Measurements from ENCODE around the gene SLC23A2. TPM values are rescaled to one million over a fixed set of nuclear protein-coding genes. Genes with fewer than 3 reads are reported as not detected.

SLC23A2 gene
- total RNA-seq, 2 donors from 2014 or later: 4.6 to 5.1 TPM

DNA sequence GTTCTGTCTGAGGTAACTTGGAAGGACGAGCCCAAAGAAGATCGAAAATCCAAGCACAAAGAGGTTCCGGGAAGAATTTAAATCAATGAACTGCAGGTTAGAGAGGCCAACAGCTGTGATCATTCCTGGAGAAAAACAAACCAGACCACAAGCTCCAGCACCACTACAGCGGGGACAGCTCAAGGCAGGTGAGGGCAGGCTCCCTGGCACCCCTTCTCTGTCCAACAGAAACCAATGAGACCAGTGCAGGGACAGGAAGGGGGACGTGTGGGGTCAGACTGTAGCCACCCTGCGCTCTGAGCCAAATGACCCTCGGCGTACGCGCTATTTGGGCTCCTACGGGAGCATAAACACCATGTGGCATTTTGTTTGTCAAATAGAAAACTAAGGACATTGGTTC is 139.3 kb downstream of the SLC23A2 start:
- Histone ChIP-seq H3K4me1 (no peaks in the 10 kb centered on the region), H3K27me3 (no peaks in the 10 kb centered on the region), H3K27ac (no peak overlapping the region), H3K9me3 (no peaks in the 10 kb centered on the region), H3K9ac (ENCODE audit: low read depth in 2 of 2, low read length in 2 of 2) (no peak overlapping the region), H3K4me3 (no peak overlapping the region), H3K36me3 (no peaks in the 10 kb centered on the region)
- intact Hi-C loops (cut with DNase I): no loop called here
- DNase-seq: no peak
- TF ChIP-seq, protein P1, sequence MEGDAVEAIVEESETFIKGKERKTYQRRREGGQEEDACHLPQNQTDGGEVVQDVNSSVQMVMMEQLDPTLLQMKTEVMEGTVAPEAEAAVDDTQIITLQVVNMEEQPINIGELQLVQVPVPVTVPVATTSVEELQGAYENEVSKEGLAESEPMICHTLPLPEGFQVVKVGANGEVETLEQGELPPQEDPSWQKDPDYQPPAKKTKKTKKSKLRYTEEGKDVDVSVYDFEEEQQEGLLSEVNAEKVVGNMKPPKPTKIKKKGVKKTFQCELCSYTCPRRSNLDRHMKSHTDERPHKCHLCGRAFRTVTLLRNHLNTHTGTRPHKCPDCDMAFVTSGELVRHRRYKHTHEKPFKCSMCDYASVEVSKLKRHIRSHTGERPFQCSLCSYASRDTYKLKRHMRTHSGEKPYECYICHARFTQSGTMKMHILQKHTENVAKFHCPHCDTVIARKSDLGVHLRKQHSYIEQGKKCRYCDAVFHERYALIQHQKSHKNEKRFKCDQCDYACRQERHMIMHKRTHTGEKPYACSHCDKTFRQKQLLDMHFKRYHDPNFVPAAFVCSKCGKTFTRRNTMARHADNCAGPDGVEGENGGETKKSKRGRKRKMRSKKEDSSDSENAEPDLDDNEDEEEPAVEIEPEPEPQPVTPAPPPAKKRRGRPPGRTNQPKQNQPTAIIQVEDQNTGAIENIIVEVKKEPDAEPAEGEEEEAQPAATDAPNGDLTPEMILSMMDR (IDR thresholded peaks at IDR 0.05): no peak

DNA sequence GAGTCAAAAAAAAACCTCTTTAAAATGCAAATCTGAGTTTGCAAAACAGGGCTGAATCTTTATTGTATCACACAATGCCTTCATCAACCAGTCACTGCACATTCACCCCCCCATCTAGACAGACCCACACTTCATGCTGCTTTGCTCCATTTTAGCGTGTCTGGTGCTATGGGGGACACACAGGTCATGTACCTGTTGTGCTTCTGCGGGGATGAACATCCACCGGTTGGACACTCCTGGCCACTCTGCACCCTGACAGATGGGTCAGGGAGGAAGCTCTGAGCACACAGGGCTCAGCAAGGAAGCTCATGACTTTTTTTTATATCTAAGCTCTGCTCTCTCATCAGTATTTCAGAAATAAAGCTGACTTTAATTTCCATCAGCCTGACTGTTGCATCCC is 143.3 kb downstream of the SLC23A2 start:
- DNase-seq: no peak
- TF ChIP-seq, protein P1 (IDR thresholded peaks at IDR 0.05): no peak
- Histone ChIP-seq H3K9me3 (no peaks in the 10 kb centered on the region), H3K27ac (no peak overlapping the region), H3K27me3 (no peaks in the 10 kb centered on the region), H3K9ac (ENCODE audit: low read depth in 2 of 2, low read length in 2 of 2) (no peak overlapping the region), H3K4me1 (no peaks in the 10 kb centered on the region), H3K36me3 (no peaks in the 10 kb centered on the region), H3K4me3 (no peak overlapping the region)
- intact Hi-C loops (cut with DNase I): no loop called here

DNA sequence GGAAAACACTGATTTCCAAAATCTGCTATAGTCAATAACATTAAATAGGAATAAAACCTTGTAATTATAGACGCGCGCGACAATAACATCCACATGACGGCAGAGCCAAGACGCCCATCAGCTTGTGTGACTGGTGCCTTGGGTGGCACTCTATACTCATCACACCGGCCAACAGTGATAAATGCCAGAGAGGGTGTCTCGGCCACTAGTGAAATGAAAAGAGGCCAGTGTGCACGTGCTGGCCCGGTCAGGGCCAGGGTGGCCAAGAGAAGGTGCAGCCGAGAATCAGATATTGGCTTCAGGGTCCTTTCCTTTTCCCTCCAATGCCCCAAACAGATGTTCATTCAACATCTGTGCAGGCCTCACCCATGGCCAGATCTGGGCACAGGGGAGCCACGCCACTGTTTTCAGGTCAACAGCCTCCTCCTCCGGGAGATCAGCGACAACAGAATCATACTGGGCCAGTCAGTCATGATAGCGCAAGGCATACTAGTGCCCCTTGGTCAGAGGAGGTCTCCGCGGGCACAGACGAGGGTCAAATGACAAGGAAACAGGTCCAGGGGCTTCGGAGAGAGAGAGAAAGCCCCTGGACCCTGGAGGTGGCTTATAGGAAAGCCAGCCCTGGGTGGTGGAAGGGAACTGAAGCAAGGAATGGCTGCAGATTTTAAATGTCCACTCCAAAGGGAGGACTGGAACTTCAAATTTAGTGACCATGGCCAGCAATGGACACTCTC is 145.1 kb downstream of the SLC23A2 start:
- H3K27me3 ChIP-seq: no peaks in the 10 kb centered on the region
- no peaks in the 10 kb centered on the region for H3K4me1 ChIP-seq
- H3K9me3 ChIP-seq: no peaks in the 10 kb centered on the region
- DNase-seq: no peak
- no peak overlapping the region for H3K4me3 ChIP-seq
- H3K27ac ChIP-seq: no peak overlapping the region
- H3K36me3 ChIP-seq: no peaks in the 10 kb centered on the region
- TF ChIP-seq, protein P1 (IDR thresholded peaks at IDR 0.05): no peak
- intact Hi-C loops (cut with DNase I): no loop called here
- no peak overlapping the region for H3K9ac ChIP-seq (ENCODE audit: low read depth in 2 of 2, low read length in 2 of 2)

DNA sequence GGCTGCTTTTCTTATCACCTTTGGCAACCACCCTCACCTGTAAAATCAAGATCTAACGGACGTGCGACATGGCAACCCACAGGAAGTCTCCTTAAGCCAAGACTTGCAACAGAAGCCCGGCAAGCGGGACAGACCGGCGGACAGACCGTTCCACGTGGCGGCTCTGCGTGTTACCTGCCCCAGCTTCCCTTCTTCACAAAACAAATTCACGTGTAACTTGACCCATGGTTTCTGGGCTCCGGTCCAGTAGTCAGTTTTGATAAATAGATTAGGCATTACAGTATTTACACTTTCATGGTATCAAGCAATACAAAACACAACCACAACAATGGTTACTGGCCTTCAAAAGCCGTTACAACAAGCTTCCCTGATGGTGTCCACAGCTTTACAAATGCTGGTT is 145.8 kb downstream of the SLC23A2 start:
- Histone ChIP-seq H3K9me3 (no peaks in the 10 kb centered on the region), H3K27ac (no peak overlapping the region), H3K4me1 (no peaks in the 10 kb centered on the region), H3K36me3 (no peaks in the 10 kb centered on the region), H3K27me3 (no peaks in the 10 kb centered on the region), H3K9ac (ENCODE audit: low read depth in 2 of 2, low read length in 2 of 2) (no peak overlapping the region), H3K4me3 (no peak overlapping the region)
- no peak for DNase-seq
- intact Hi-C loops (cut with DNase I): no loop called here
- TF ChIP-seq, protein P1 (IDR thresholded peaks at IDR 0.05): no peak

DNA sequence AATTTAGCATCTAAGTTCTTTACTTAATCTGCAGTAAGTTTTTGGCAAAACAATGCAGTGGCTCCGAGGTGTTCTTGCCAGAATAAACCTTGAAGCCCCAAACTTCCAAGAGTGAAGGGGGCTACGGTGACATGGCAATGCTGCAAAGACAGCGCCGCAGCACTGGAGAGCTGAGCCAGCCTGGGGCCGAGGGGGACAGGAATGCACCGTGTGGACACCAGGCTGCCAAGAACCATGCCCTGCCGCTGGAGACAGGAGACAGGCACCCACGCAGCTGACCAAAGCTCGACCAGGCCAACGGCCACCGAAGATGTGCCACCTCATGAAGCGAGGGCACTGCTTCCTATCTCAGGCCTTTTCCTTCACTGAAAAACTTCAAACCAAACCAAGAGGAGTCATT is 146.2 kb downstream of the SLC23A2 start:
- H3K27me3 ChIP-seq: no peaks in the 10 kb centered on the region
- intact Hi-C loops (cut with DNase I): no loop called here
- no peaks in the 10 kb centered on the region for H3K4me1 ChIP-seq
- TF ChIP-seq, protein P1 (IDR thresholded peaks at IDR 0.05): no peak
- H3K4me3 ChIP-seq: no peak overlapping the region
- no peak overlapping the region for H3K9ac ChIP-seq (ENCODE audit: low read depth in 2 of 2, low read length in 2 of 2)
- no peak for DNase-seq
- H3K27ac ChIP-seq: no peak overlapping the region
- H3K36me3 ChIP-seq: no peaks in the 10 kb centered on the region
- no peaks in the 10 kb centered on the region for H3K9me3 ChIP-seq

Measured in colonic mucosa (tissue), 4 donors.